Stimulated activated CD8-positive, alpha-beta memory T cell treated with anti-CD3 and anti-CD28 coated beads, Interleukin-12 subunit alpha, Interleukin-12 subunit beta, amount 100 ng/mL, for 1 hour (primary cell): Measurements from ENCODE around the gene SEC14L5.

Experiments
- DNase-seq: peaks from one replicate; pipeline ENCODE4 v3.0.0-alpha.2; 2020; ENCODE audit warnings: low read depth

SEC14L5 gene

DNA sequence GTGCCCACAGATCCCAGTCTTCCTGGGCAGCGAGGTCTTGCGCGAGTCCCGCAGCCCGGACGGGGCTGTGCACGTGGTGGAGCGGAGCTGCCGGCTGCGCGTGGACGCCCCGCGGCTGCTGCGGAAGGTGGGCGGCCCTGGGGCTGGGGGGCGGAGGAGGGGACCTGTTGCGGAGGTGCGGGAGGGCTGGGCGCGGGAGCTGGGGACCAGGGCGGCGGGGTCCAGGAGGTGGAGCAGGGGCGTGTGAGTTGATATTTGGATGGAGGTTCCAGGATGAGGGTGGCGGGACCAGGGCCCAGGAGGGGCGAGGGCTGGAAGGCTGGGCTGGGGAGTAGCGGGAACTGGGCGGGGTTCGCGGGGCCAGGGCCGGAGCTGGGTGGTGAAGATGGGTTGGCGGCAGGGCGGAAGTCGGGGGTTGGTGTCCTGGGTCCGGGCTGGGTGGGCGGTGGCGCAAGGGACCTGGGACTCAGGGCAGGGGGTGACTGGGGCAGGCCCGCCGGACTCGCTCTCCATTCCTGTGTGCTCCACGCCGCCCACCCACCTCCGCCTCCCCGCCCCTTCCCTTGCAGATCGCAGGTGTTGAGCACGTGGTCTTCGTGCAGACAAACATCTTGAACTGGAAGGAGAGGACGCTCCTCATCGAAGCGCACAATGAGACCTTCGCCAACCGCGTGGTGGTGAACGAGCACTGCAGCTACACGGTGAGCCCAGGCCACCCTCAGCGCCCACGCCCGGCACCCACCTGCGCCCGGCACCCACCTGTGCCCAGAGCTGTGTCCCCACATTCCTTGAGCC lies 29.6 kb downstream of the SEC14L5 start:
- no peak for DNase-seq

DNA sequence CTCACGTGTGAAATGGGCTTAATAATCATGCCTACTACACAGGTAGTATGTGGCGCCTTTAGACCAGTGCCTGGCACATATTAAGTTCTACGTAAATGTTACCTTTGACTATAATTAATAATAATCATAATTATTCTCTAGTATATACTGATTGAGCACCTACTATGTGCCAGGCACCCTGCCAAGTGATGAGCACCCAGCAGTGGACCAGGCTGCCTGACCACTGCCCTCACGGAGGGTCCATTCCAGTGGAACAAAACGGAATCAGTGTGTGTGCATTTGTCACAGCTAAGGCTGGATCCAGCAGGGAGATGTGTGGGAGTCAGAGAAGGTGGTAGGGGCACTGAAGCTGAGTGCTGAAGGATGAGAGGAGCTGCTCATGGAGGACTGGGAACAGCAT lies 30.5 kb downstream of the SEC14L5 start:
- DNase-seq = no peak

- no peak for DNase-seq
Measured at GRCh38 chr16:4989391-4990006, 31.4 kb downstream of the SEC14L5 start.

- DNase-seq = no peak
Measured at GRCh38 chr16:4990415-4990814, 32.3 kb downstream of the SEC14L5 start.

DNA sequence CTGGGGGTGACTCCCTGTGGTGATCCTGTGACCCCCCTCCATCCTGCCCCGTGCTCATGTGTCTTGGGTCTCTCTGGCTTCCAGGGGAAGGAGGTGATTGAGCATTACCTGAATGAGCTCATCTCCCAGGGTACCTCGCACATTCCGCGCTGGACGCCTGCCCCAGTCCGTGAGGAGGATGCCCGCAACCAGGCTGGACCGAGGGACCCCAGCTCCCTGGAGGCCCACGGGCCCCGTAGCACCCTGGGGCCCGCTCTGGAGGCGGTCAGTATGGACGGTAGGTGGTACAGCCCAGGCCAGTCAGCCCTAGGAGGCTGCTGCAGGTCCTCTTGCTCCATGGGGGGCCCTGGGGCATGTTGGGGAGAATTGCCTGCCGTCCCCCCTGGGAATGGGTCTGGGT lies 33.6 kb downstream of the SEC14L5 start:
- no peak for DNase-seq

- no peak for DNase-seq
Measured at GRCh38 chr16:4994719-4995434, 36.7 kb downstream of the SEC14L5 start.

- no peak for DNase-seq
Measured at GRCh38 chr16:5000573-5001001, 42.5 kb downstream of the SEC14L5 start.

DNA sequence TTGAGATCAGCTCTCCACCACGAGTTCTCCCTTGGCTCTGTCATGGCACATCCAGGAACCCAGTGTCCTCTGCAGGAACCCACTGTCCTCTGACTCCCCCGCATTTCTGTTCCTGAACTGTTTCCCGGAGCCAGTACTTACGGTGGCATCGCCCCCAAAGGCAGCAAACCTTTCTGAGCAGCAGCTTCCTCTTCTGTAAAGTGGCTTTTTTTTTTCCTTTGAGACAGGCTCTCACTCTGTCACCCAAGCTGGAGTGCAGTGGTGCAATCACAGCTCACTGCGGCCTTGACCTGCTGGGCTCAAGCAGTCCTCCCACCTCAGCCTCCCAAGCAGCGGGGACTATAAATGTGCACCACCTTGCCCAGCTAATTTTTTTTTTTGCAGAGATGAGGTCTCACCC lies 43.4 kb downstream of the SEC14L5 start:
- DNase-seq = no peak

- DNase-seq = no peak
Measured at GRCh38 chr16:5001986-5002385, 43.9 kb downstream of the SEC14L5 start.

GRCh38 chr16:5002699-5003143 lies 44.6 kb downstream of the SEC14L5 start:
- DNase-seq = no peak

DNA sequence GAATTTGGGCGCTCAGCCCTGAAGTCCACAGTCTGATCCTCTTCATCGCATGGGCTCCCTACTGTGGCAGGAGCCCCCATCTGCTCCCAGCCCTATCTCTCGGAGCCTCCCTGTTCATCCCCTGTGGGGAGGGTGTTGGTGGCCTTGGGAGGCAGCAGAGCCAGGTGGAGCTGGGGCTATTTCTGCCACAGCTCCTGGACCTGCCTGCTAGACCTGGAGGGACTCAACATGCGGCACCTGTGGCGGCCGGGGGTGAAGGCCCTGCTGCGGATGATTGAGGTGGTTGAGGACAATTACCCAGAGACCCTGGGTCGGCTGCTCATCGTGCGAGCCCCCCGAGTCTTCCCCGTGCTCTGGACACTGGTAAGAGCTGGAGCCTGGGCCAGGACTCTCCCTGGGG lies 45.1 kb downstream of the SEC14L5 start:
- DNase-seq = no peak

GRCh38 chr16:5003828-5004227 lies 45.7 kb downstream of the SEC14L5 start:
- no peak for DNase-seq

- no peak for DNase-seq
Measured at GRCh38 chr16:5004311-5004710, 46.2 kb downstream of the SEC14L5 start.

DNA sequence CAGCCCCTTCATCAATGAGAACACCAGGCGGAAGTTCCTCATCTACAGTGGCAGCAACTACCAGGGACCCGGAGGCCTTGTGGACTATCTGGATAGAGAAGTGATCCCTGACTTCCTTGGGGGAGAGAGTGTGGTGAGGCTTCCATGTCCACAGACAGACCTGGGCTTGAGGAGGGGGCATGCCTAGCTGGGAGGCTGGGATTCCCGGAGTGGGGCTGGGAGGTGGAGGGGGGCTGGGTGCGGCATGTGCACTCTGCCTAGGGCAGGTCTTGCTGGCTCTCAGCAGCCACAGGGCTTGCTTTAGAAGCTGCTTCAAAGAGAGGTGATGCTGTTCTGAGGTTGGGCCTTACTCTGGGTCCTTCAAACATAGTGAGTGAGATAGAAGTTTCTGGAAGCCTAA lies 47.8 kb downstream of the SEC14L5 start:
- DNase-seq = no peak

DNA sequence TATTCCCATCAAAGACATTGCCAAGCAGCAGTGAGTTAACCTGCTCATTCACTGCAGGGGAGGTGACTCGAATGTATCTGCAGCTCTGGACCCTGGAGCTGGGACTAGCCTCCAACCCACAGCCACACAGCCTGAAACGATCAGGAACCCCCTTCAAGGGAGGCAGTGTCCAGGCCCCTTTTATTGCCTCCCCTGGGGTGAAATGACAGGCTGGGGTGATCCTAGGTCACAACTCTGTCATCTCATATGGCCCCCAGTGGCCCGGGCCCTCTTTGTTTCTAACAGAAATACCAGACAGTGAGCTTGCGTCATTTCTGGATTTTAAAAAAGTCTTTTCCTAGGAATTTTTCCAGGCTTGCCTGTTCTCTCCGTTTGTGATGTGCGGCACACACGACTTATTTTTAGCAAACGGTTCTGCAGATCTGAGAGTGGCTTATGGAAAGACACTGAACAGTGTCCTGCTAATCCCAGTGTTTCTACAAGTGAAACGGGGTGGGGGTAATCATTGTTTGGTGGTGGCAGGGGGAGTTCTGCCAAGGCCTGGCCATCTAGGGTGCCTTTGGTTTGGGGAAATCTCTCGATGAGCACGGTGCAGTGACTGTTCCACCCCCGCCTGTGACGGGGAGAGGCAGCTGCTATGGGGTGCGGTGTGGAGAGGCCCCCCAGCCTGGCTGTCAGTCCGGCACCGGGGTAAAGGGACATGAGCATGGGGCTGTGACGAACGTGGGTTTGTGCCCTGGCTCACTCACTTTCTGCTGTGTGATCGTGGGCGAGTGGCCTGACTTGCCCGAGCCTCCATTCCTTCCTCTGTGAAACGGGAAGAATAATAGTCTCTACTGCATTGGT lies 48.4 kb downstream of the SEC14L5 start:
- no peak for DNase-seq

GRCh38 chr16:5007256-5007655 lies 49.1 kb downstream of the SEC14L5 start:
- no peak for DNase-seq

- no peak for DNase-seq
Measured at GRCh38 chr16:5008311-5008731, 50.2 kb downstream of the SEC14L5 start.

- DNase-seq = no peak
Measured at GRCh38 chr16:5010576-5011329, 52.6 kb downstream of the SEC14L5 start.

- DNase-seq = no peak
Measured at GRCh38 chr16:5011637-5012036, 53.5 kb downstream of the SEC14L5 start.

- DNase-seq = no peak
Measured at GRCh38 chr16:5012887-5013286, 54.8 kb downstream of the SEC14L5 start.

DNA sequence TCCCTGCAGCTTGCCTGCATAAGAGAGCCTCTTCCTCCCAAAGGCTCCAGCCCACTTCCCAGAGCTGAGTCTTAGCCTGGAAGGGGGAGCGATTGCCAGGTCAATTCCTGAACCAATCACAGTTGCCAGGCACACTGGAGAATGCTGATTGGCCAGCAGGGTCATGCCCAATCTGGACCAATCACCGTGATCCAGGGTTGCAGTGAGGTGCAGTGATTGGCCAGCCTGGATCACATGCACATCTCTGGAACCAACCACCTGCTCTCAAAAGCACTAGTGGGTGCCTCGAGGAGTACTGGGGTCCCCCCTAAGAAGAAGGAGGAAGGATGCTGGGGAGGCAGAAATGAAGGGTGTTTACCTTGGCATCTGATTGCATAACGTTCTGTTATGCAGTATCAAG lies 57.2 kb downstream of the SEC14L5 start:
- no peak for DNase-seq
